WTC11 (cell line): ENCODE results near the gene USP28. TPM values are rescaled to one million over a fixed set of nuclear protein-coding genes. Genes with fewer than 3 reads are reported as not detected.

ENCODE experiments used
- ATAC-seq: fragments of 200-7000 bp; cut with Tn5 transposase; 2 replicates; pipeline ENCODE4 v1.10.0; 2021; ENCODE audit warnings: mild to moderate bottlenecking, moderate library complexity
- CTCF ChIA-PET: fragments of 300-600 bp; sonication (Branson Sonifier 250); formaldehyde crosslinking; loops from one replicate; lab custom pipeline; 2021; ENCODE audit warnings: antibody characterized with exemption; lab: Charles Lee
- POLR2A ChIA-PET: fragments of 350-600 bp; sonication (Branson Sonifier 250); formaldehyde crosslinking; loops from one replicate; lab custom pipeline; 2021; ENCODE audit warnings: antibody characterized with exemption; lab: Charles Lee
- DNase-seq: peaks from one replicate; pipeline ENCODE4 v3.0.0; 2021; ENCODE audit warnings: low spot score
- H3K27ac Mint-ChIP-seq: 2 replicates; pipeline ENCODE4 v1.8.0; 2021; ENCODE audit warnings: mixed read lengths
- H3K27me3 Mint-ChIP-seq: 2 replicates; pipeline ENCODE4 v1.8.0; 2021; ENCODE audit warnings: low read depth, mild to moderate bottlenecking, moderate library complexity, mixed read lengths
- H3K36me3 Mint-ChIP-seq: 2 replicates; pipeline ENCODE4 v1.8.0; 2021; ENCODE audit warnings: mixed read lengths
- H3K4me1 Mint-ChIP-seq: 2 replicates; pipeline ENCODE4 v1.8.0; 2022; ENCODE audit warnings: mixed read lengths
- H3K4me3 Mint-ChIP-seq: 2 replicates; pipeline ENCODE4 v1.8.0; 2021; ENCODE audit warnings: mild to moderate bottlenecking, moderate library complexity, mixed read lengths
- H3K9me3 Mint-ChIP-seq: 2 replicates; pipeline ENCODE4 v1.8.0; 2021; ENCODE audit warnings: mixed read lengths
- AFF4 ChIP-seq: sonication (generic); formaldehyde crosslinking; IDR thresholded peaks from 2 replicates; pipeline ENCODE4 v1.8.1; 2023; ENCODE audit warnings: mild to moderate bottlenecking, missing genetic modification reagents, borderline replicate concordance
- ATF2 ChIP-seq: sonication (generic); formaldehyde crosslinking; IDR thresholded peaks from 2 replicates; pipeline ENCODE4 v1.8.1; 2022; ENCODE audit warnings: low read depth, missing genetic modification reagents, borderline replicate concordance
- CREB1 ChIP-seq: sonication (generic); formaldehyde crosslinking; IDR thresholded peaks from 2 replicates; pipeline ENCODE4 v1.8.0; 2023; ENCODE audit warnings: mild to moderate bottlenecking, missing genetic modification reagents
- CTCF ChIP-seq: fragments of 200-600 bp; IDR thresholded peaks from 2 replicates; pipeline ENCODE4 v1.8.0; 2022; ENCODE audit warnings: antibody characterized with exemption
- ELF4 ChIP-seq: sonication (generic); formaldehyde crosslinking; IDR thresholded peaks from 2 replicates; pipeline ENCODE4 v1.8.1; 2022; ENCODE audit warnings: low read depth, mild to moderate bottlenecking, moderate library complexity, missing genetic modification reagents
- IRF1 ChIP-seq: sonication (generic); formaldehyde crosslinking; IDR thresholded peaks from 2 replicates; pipeline ENCODE4 v1.8.0; 2023; ENCODE audit warnings: missing genetic modification reagents
- MAX ChIP-seq: sonication (generic); formaldehyde crosslinking; IDR thresholded peaks from 2 replicates; pipeline ENCODE4 v1.8.0; 2022; ENCODE audit warnings: mild to moderate bottlenecking, missing genetic modification reagents
- MLX ChIP-seq: sonication (generic); formaldehyde crosslinking; IDR thresholded peaks from 2 replicates; pipeline ENCODE4 v1.8.1; 2023; ENCODE audit warnings: mild to moderate bottlenecking, missing genetic modification reagents, moderate library complexity
- MXD4 ChIP-seq: fragments of 250-450 bp; sonication (Bioruptor Pico); IDR thresholded peaks from 2 replicates; pipeline ENCODE4 v1.8.0; 2021; ENCODE audit warnings: mild to moderate bottlenecking, moderate library complexity, borderline replicate concordance
- NFYB ChIP-seq: sonication (generic); formaldehyde crosslinking; conservative IDR thresholded peaks from 2 replicates; pipeline ENCODE4 v1.8.0; 2022; ENCODE audit warnings: low read depth, missing genetic modification reagents
- NR2C2 ChIP-seq: sonication (generic); formaldehyde crosslinking; IDR thresholded peaks from 2 replicates; pipeline ENCODE4 v1.8.0; 2022; ENCODE audit warnings: mild to moderate bottlenecking, missing genetic modification reagents
- SMAD3 ChIP-seq: sonication (generic); formaldehyde crosslinking; IDR thresholded peaks from 2 replicates; pipeline ENCODE4 v1.8.0; 2022; ENCODE audit warnings: missing genetic modification reagents, mild to moderate bottlenecking, borderline replicate concordance
- SMAD4 ChIP-seq: sonication (generic); formaldehyde crosslinking; IDR thresholded peaks from 2 replicates; pipeline ENCODE4 v1.8.0; 2022; ENCODE audit warnings: mild to moderate bottlenecking, missing genetic modification reagents
- USF1 ChIP-seq: sonication (generic); formaldehyde crosslinking; IDR thresholded peaks from 2 replicates; pipeline ENCODE4 v1.8.0; 2022; ENCODE audit warnings: mild to moderate bottlenecking, missing genetic modification reagents
- ZBTB43 ChIP-seq: sonication (generic); formaldehyde crosslinking; IDR thresholded peaks from 2 replicates; pipeline ENCODE4 v1.8.1; 2023; ENCODE audit warnings: mild to moderate bottlenecking, missing genetic modification reagents
- ZNF219 ChIP-seq: sonication (generic); formaldehyde crosslinking; IDR thresholded peaks from 2 replicates; pipeline ENCODE4 v1.8.0; 2023; ENCODE audit warnings: missing genetic modification reagents, mild to moderate bottlenecking, borderline replicate concordance
- ZNF263 ChIP-seq: sonication (generic); formaldehyde crosslinking; IDR thresholded peaks from 2 replicates; pipeline ENCODE4 v1.8.1; 2022; ENCODE audit warnings: low read depth, mild to moderate bottlenecking, moderate library complexity, missing genetic modification reagents
- total RNA-seq: library from RNA; stranded (reverse); gene quantifications from 3 replicates; pipeline ENCODE4 v1.2.3, GENCODE V29; 2021

USP28 gene
- total RNA-seq, 1 experiment from 2014 or later: 129 TPM

GRCh38 chr11:113829751-113830150 is 45.6 kb downstream of the USP28 start:
- Mint-ChIP-seq H3K4me1 (no peaks in the 10 kb centered on the region), H3K4me3 (no peak overlapping the region), H3K36me3 (peaks cover 75% of the 10 kb centered on the region), H3K9me3 (peaks cover 5% of the 10 kb centered on the region; the same call in 1 of the 2 replicates), H3K27me3 (no peaks in the 10 kb centered on the region), H3K27ac (peak overlapping the region; percentile 63; the same call in 1 of the 2 replicates)
- CTCF ChIA-PET: interaction anchor here (0.5 to 1.5 kb wide), 2 partner anchors 34 to 45 kb away, joined by 3 to 4 read pairs; no protein-coding TSS in a partner anchor
- DNase-seq (no peak), ATAC-seq (no peak)
- POLR2A ChIA-PET: interaction anchor here (0.6 kb wide), 1 partner anchor 122 kb away, joined by 5 read pairs; no protein-coding TSS in a partner anchor
- TF ChIP-seq ZNF219 (no peak), NFYB (no peak), ZNF263 (CRISPR knock-in tag) (no peak), NR2C2 (CRISPR knock-in tag) (no peak)

GRCh38 chr11:113828191-113828590 is 47.2 kb downstream of the USP28 start:
- POLR2A ChIA-PET: no interaction called here
- H3K27ac Mint-ChIP-seq: no peak overlapping the region

More at GRCh38 chr11:113828191-113828590, 47.2 kb downstream of the USP28 start:
- DNase-seq (no peak), ATAC-seq (no peak)
- no peak for TF ChIP-seq ELF4 (CRISPR knock-in tag)
- no peak for TF ChIP-seq CTCF
- TF ChIP-seq NR2C2 (CRISPR knock-in tag): no peak
- TF ChIP-seq USF1 (CRISPR knock-in tag): no peak
- no peak for TF ChIP-seq NFYB
- TF ChIP-seq MXD4 (CRISPR knock-in tag): no peak
- no peak for TF ChIP-seq CREB1 (CRISPR knock-in tag)
- no peak for TF ChIP-seq IRF1
- TF ChIP-seq SMAD3 (CRISPR knock-in tag): no peak
- TF ChIP-seq MLX: no peak
- TF ChIP-seq MAX (CRISPR knock-in tag): no peak
- no peak for TF ChIP-seq ZBTB43 (CRISPR knock-in tag)
- TF ChIP-seq AFF4 (CRISPR knock-in tag): no peak
- no peak for TF ChIP-seq SMAD4
- no peak for TF ChIP-seq ATF2 (CRISPR knock-in tag)
- Mint-ChIP-seq H3K9me3 (peaks cover 5% of the 10 kb centered on the region; the same call in 1 of the 2 replicates), H3K27me3 (no peaks in the 10 kb centered on the region), H3K4me1 (no peaks in the 10 kb centered on the region), H3K4me3 (no peak overlapping the region), H3K36me3 (peaks cover 75% of the 10 kb centered on the region)
- CTCF ChIA-PET: interaction anchor here (0.5 to 0.9 kb wide), 4 partner anchors 19 to 1548 kb away, joined by 3 to 5 read pairs (median 4); no protein-coding TSS in a partner anchor
